IMR-90 (cell line): ENCODE measurements around the gene GIPR. TPM values are rescaled to one million over a fixed set of nuclear protein-coding genes. Genes with fewer than 3 reads are reported as not detected.

Experiments
- ATAC-seq: fragments of 200-7000 bp; cut with Tn5 transposase; 2 replicates; pipeline ENCODE4 v1.9.1; 2020; ENCODE audit warnings: low read depth, mild to moderate bottlenecking, moderate library complexity
- BruUV-seq: library from RNA; stranded (reverse); fragments of 400-500 nt; replicated peaks from 2 replicates; lab custom pipeline; 2021; lab: Mats Ljungman, UMichigan
- CTCF ChIA-PET: fragments of 300-600 bp; formaldehyde crosslinking; extraction: SDS; loops from one replicate; lab custom pipeline; 2021; ENCODE audit warnings: antibody characterized with exemption; lab: Yijun Ruan, JAX
- POLR2A ChIA-PET: fragments of 300-600 bp; sonication (Branson Sonifier 250); formaldehyde crosslinking; loops from one replicate; lab custom pipeline; 2022; ENCODE audit warnings: antibody characterized with exemption; ENCODE audit not compliant: unreplicated experiment; lab: Charles Lee
- DNase-seq: peaks from one replicate; pipeline ENCODE4 v3.0.0; 2013
- H2AFZ ChIP-seq: replicated peaks from 2 replicates; pipeline ENCODE3; 2013; ENCODE audit warnings: low read length, mild to moderate bottlenecking; ENCODE audit not compliant: poor library complexity
- H2AK5ac ChIP-seq: 2 replicates; pipeline ENCODE4 v1.6.1; 2013; ENCODE audit warnings: low read depth, low read length, inconsistent platforms
- H2AK9ac ChIP-seq: replicated peaks from 2 replicates; pipeline ENCODE3; 2013; ENCODE audit warnings: mild to moderate bottlenecking, low read depth, low read length, moderate library complexity; ENCODE audit not compliant: poor library complexity
- H2BK120ac ChIP-seq: 2 replicates; pipeline ENCODE4 v1.6.1; 2013; ENCODE audit warnings: low read depth, low read length, inconsistent platforms
- H2BK15ac ChIP-seq: 3 replicates; pipeline ENCODE4 v1.6.1; 2013; ENCODE audit warnings: low read depth, low read length, inconsistent platforms
- H2BK20ac ChIP-seq: 2 replicates; pipeline ENCODE4 v1.6.1; 2013; ENCODE audit warnings: low read depth, mild to moderate bottlenecking, inconsistent platforms, low read length, moderate library complexity
- H2BK5ac ChIP-seq: 2 replicates; pipeline ENCODE4 v1.6.1; 2013; ENCODE audit warnings: mild to moderate bottlenecking, low read depth, low read length, inconsistent platforms; ENCODE audit not compliant: poor library complexity, severe bottlenecking
- H3K14ac ChIP-seq: replicated peaks from 2 replicates; pipeline ENCODE4 v1.6.1; 2013; ENCODE audit warnings: low read depth, low read length, inconsistent platforms
- H3K18ac ChIP-seq: 2 replicates; pipeline ENCODE4 v1.6.1; 2013; ENCODE audit warnings: low read depth, low read length, control low read depth
- H3K23ac ChIP-seq: 2 replicates; pipeline ENCODE4 v1.6.1; 2013; ENCODE audit warnings: low read depth, low read length, inconsistent platforms
- H3K27ac ChIP-seq: 2 replicates; pipeline ENCODE4 v1.5.1; 2013; ENCODE audit warnings: mild to moderate bottlenecking, control low read depth, low read length; ENCODE audit not compliant: insufficient read depth
- H3K27me3 ChIP-seq: 2 replicates; pipeline ENCODE4 v1.6.1; 2013; ENCODE audit warnings: low read length; ENCODE audit not compliant: control insufficient read depth, insufficient read depth
- H3K36me3 ChIP-seq: 2 replicates; pipeline ENCODE4 v1.6.1; 2013; ENCODE audit warnings: low read length, mixed read lengths; ENCODE audit not compliant: control insufficient read depth, insufficient read depth
- H3K4ac ChIP-seq: 2 replicates; pipeline ENCODE4 v1.6.1; 2013; ENCODE audit warnings: low read depth, low read length, inconsistent platforms
- H3K4me1 ChIP-seq: 2 replicates; pipeline ENCODE4 v1.6.1; 2013; ENCODE audit warnings: low read length, mixed read lengths; ENCODE audit not compliant: control insufficient read depth, insufficient read depth
- H3K4me2 ChIP-seq: 2 replicates; pipeline ENCODE4 v1.6.1; 2013; ENCODE audit warnings: low read depth, mild to moderate bottlenecking, control low read depth, low read length, moderate library complexity
- H3K4me3 ChIP-seq: 2 replicates; pipeline ENCODE4 v1.5.1; 2013; ENCODE audit warnings: low read depth, mild to moderate bottlenecking, control low read depth, low read length, moderate library complexity; ENCODE audit not compliant: insufficient read depth
- H3K56ac ChIP-seq: 2 replicates; pipeline ENCODE4 v1.6.1; 2013; ENCODE audit warnings: low read length, inconsistent platforms; ENCODE audit not compliant: insufficient read depth; ENCODE audit errors: extremely low read depth
- H3K79me1 ChIP-seq, 2 experiments: 2 replicates each; pipeline ENCODE4 v1.6.1; 2013; ENCODE audit warnings: low read length in 2 of 2, inconsistent platforms in 1 of 2, low read depth in 1 of 2
- H3K9ac ChIP-seq: 2 replicates; pipeline ENCODE4 v1.6.1; 2013; ENCODE audit warnings: low read depth, low read length, control low read depth
- H3K9me1 ChIP-seq: 2 replicates; pipeline ENCODE4 v1.6.1; 2013; ENCODE audit warnings: low read length, inconsistent platforms; ENCODE audit not compliant: insufficient read depth
- H3K9me3 ChIP-seq: 2 replicates; pipeline ENCODE4 v1.6.1; 2013; ENCODE audit warnings: low read length; ENCODE audit not compliant: control insufficient read depth, insufficient read depth
- H4K20me1 ChIP-seq: 2 replicates; pipeline ENCODE4 v1.6.1; 2013; ENCODE audit warnings: low read length, inconsistent platforms; ENCODE audit not compliant: insufficient read depth
- H4K5ac ChIP-seq: 2 replicates; pipeline ENCODE4 v1.6.1; 2013; ENCODE audit warnings: mild to moderate bottlenecking, low read depth, low read length, control low read depth
- H4K8ac ChIP-seq, 2 experiments: 2 replicates each; pipeline ENCODE4 v1.6.1; 2013; ENCODE audit warnings: low read depth in 2 of 2, low read length in 2 of 2, control low read depth in 1 of 2, inconsistent platforms in 1 of 2
- H4K91ac ChIP-seq: 2 replicates; pipeline ENCODE4 v1.6.1; 2013; ENCODE audit warnings: low read depth, low read length, inconsistent platforms; ENCODE audit not compliant: insufficient read depth
- CEBPB ChIP-seq: IDR thresholded peaks from 2 replicates; pipeline ENCODE4 v1.6.1; 2012; ENCODE audit warnings: low read depth, low read length, improper control_type of control experiment
- CHD1 ChIP-seq: IDR thresholded peaks from 2 replicates; pipeline ENCODE4 v1.6.1; 2012; ENCODE audit warnings: low read depth, low read length, improper control_type of control experiment
- MAFK ChIP-seq: IDR thresholded peaks from 2 replicates; pipeline ENCODE4 v1.6.1; 2012; ENCODE audit warnings: low read depth, low read length, improper control_type of control experiment
- MAZ ChIP-seq: IDR thresholded peaks from 2 replicates; pipeline ENCODE4 v1.6.1; 2012; ENCODE audit warnings: low read depth, mild to moderate bottlenecking, low read length, improper control_type of control experiment, moderate library complexity, borderline replicate concordance
- POLR2A ChIP-seq: IDR thresholded peaks from 2 replicates; pipeline ENCODE4 v1.6.1; 2012; ENCODE audit warnings: mild to moderate bottlenecking, low read depth, low read length
- RAD21 ChIP-seq: IDR thresholded peaks from 2 replicates; pipeline ENCODE4 v1.6.1; 2012; ENCODE audit warnings: low read length, improper control_type of control experiment
- RFX5 ChIP-seq: IDR thresholded peaks from 2 replicates; pipeline ENCODE4 v1.8.0; 2012; ENCODE audit warnings: low read depth, mild to moderate bottlenecking, low read length, moderate library complexity
- USF2 ChIP-seq: fragments of 150-350 bp; IDR thresholded peaks from 2 replicates; pipeline ENCODE4 v1.6.1; 2017; ENCODE audit warnings: mild to moderate bottlenecking, antibody characterized with exemption, low read length, low read depth
- WGBS, 2 experiments: methylation state at CpG; one replicate each; pipeline versions ENCODE4 v1.1.5 to v1.1.7; 2013; ENCODE audit warnings: missing lambda C conversion rate in 2 of 2; ENCODE audit not compliant: insufficient read length in 1 of 2; ENCODE audit errors: extremely low coverage in 2 of 2; 5-methylcytosine and 5-hydroxymethylcytosine counted together
- dilution Hi-C: fragments of 300-500 bp; cut with HindIII; formaldehyde crosslinking; loops from one replicate; pipeline ENCODE4 v1.14.3; 2018; ENCODE audit warnings: low sequenced_read_pairs; ENCODE audit not compliant: unreplicated experiment
- in situ Hi-C: fragments of 300-500 bp; cut with MboI; formaldehyde crosslinking; loops from 3 replicates; pipeline ENCODE4 v1.14.3; 2019; ENCODE audit warnings: low sequenced_read_pairs, inconsistent platforms, mixed read lengths
- intact Hi-C: fragments of 100-400 bp; cut with micrococcal nuclease; formaldehyde crosslinking; loops from 2 replicates; pipeline ENCODE4 v1.10.0; 2022
- polyA plus RNA-seq, 3 experiments: library from polyadenylated mRNA; depleted of rRNA; stranded (reverse); fragments of >200 nt; gene quantifications; 2 replicates each; pipeline ENCODE4 v1.2.3, GENCODE V29; 2012; ENCODE audit warnings: low replicate concordance in 1 of 3
- total RNA-seq: library from RNA; depleted of rRNA; stranded (reverse); fragments of >200 nt; gene quantifications from 2 replicates; pipeline ENCODE4 v1.2.3, GENCODE V29; 2012
- TF ChIP-seq, protein P1 (sequence below): conservative IDR thresholded peaks from 2 replicates; pipeline ENCODE4 v1.5.1; 2012; ENCODE audit warnings: mild to moderate bottlenecking, low read depth, low read length, improper control_type of control experiment
- TF ChIP-seq, protein P2 (sequence below): fragments of 150-350 bp; IDR thresholded peaks from 2 replicates; pipeline ENCODE4 v1.6.1; 2016; ENCODE audit warnings: low read depth, mild to moderate bottlenecking, low read length, moderate library complexity, borderline replicate concordance

The GIPR gene
- total and polyA plus RNA-seq, 2 of the 4 experiments (the other 2 are of a cell fraction): 0.18 to 1.2 TPM

DNA sequence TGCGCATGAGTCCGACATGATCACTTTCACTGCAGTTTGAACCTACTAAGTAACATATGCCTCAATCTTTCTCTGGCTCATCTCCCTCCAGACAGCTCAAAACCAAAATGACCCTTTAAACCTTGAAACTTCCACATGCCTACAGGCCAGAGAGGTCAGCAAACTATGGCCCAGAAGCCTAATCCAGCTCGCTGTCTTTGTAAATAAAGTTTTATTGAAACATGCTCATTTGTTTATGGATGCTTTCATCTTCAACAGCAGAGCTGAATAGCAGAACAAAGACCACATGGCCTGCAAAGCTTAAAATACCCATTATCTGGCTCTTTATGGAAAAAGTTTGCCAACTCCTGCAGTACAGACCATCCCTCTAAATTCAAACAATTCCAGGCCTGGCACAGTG, 47.1 kb downstream of the GIPR start:
- Histone ChIP-seq H2BK20ac (no peak overlapping the region), H2BK5ac (no peak overlapping the region), H3K36me3 (peaks cover 19% of the 10 kb centered on the region), H3K79me1 (peaks cover 32 to 84% of the 10 kb centered on the region in 2 experiments), H2AK5ac (no peak overlapping the region), H3K14ac (no peak overlapping the region), H3K4me2 (no peak overlapping the region), H4K5ac (no peak overlapping the region), H3K27me3 (no peaks in the 10 kb centered on the region), H2AK9ac (no peak overlapping the region), H4K20me1 (no peaks in the 10 kb centered on the region), H3K9ac (no peak overlapping the region), H2AFZ (no peak overlapping the region), H3K4me1 (peaks cover 7% of the 10 kb centered on the region), H3K9me3 (no peaks in the 10 kb centered on the region), H3K27ac (no peak overlapping the region), H4K91ac (no peak overlapping the region), H4K8ac (no peak overlapping the region), H3K4ac (no peak overlapping the region; the same call in 1 of the 2 replicates), H2BK120ac (no peak overlapping the region), H2BK15ac (no peak overlapping the region), H3K56ac (no peak overlapping the region), H3K4me3 (no peak overlapping the region), H3K9me1 (no peaks in the 10 kb centered on the region), H3K23ac (no peak overlapping the region), H3K18ac (no peak overlapping the region)
- WGBS, 2 experiments: no CpG with 5 or more reads among the region's 3 CpGs
- CTCF ChIA-PET: no interaction called here
- POLR2A ChIA-PET: interaction anchor here (0.7 kb wide), 1 partner anchor 38 kb away, joined by 3 read pairs; no protein-coding TSS in a partner anchor
- dilution Hi-C loops: no loop called here
- in situ Hi-C loops: no loop called here
- ATAC-seq: no peak
- no TSS peak for BruUV-seq
- DNase-seq: no peak
- intact Hi-C loops: no loop called here
- no peak for TF ChIP-seq POLR2A
- no peak for TF ChIP-seq USF2
- no peak for TF ChIP-seq RFX5
- TF ChIP-seq CEBPB: no peak
- no peak for TF ChIP-seq MAFK
- TF ChIP-seq RAD21: no peak
- TF ChIP-seq CHD1: no peak
- no peak for TF ChIP-seq MAZ
- TF ChIP-seq, protein P1, sequence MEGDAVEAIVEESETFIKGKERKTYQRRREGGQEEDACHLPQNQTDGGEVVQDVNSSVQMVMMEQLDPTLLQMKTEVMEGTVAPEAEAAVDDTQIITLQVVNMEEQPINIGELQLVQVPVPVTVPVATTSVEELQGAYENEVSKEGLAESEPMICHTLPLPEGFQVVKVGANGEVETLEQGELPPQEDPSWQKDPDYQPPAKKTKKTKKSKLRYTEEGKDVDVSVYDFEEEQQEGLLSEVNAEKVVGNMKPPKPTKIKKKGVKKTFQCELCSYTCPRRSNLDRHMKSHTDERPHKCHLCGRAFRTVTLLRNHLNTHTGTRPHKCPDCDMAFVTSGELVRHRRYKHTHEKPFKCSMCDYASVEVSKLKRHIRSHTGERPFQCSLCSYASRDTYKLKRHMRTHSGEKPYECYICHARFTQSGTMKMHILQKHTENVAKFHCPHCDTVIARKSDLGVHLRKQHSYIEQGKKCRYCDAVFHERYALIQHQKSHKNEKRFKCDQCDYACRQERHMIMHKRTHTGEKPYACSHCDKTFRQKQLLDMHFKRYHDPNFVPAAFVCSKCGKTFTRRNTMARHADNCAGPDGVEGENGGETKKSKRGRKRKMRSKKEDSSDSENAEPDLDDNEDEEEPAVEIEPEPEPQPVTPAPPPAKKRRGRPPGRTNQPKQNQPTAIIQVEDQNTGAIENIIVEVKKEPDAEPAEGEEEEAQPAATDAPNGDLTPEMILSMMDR: no peak
- TF ChIP-seq, protein P2, sequence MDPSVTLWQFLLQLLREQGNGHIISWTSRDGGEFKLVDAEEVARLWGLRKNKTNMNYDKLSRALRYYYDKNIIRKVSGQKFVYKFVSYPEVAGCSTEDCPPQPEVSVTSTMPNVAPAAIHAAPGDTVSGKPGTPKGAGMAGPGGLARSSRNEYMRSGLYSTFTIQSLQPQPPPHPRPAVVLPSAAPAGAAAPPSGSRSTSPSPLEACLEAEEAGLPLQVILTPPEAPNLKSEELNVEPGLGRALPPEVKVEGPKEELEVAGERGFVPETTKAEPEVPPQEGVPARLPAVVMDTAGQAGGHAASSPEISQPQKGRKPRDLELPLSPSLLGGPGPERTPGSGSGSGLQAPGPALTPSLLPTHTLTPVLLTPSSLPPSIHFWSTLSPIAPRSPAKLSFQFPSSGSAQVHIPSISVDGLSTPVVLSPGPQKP: no peak
